Hepatocyte (in vitro differentiated cells): ENCODE data around the gene PROKR1.

Experiments used
- CTCF ChIP-seq: fragments of 200-600 bp; sonication (generic); IDR thresholded peaks from 2 replicates; pipeline ENCODE4 v1.5.1; 2016; ENCODE audit warnings: antibody characterized with exemption, mild to moderate bottlenecking; ENCODE audit not compliant: poor library complexity
- EZH2 ChIP-seq: fragments of 200-600 bp; sonication (generic); IDR thresholded peaks from 2 replicates; pipeline ENCODE4 v1.6.1; 2016; ENCODE audit warnings: antibody characterized with exemption, mild to moderate bottlenecking, borderline replicate concordance
- EZH2phosphoT487 ChIP-seq: fragments of 200-600 bp; sonication (generic); IDR thresholded peaks from one replicate; pipeline ENCODE4 v1.6.1; 2018; ENCODE audit warnings: antibody characterized with exemption, mild to moderate bottlenecking, low read depth, moderate library complexity; ENCODE audit not compliant: unreplicated experiment, severe bottlenecking

GRCh38 chr2:68646303-68646702 is 2.9 kb downstream of the PROKR1 start:
- TF ChIP-seq EZH2 (no peak), CTCF (no peak), EZH2phosphoT487 (no peak)
